GM08714 (cell line): ENCODE results near the gene DNMBP.

Experiments used
- H3K4me3 ChIP-seq: fragments of 200-500 bp; sonication (Bioruptor generic); 2 replicates; pipeline ENCODE4 v1.5.1; 2014; ENCODE audit warnings: mild to moderate bottlenecking, low read length, inconsistent platforms
- ZNF274 ChIP-seq: IDR thresholded peaks from 2 replicates; pipeline ENCODE4 v1.6.1; 2012; ENCODE audit warnings: mild to moderate bottlenecking, low read depth, low read length

The DNMBP gene

DNA sequence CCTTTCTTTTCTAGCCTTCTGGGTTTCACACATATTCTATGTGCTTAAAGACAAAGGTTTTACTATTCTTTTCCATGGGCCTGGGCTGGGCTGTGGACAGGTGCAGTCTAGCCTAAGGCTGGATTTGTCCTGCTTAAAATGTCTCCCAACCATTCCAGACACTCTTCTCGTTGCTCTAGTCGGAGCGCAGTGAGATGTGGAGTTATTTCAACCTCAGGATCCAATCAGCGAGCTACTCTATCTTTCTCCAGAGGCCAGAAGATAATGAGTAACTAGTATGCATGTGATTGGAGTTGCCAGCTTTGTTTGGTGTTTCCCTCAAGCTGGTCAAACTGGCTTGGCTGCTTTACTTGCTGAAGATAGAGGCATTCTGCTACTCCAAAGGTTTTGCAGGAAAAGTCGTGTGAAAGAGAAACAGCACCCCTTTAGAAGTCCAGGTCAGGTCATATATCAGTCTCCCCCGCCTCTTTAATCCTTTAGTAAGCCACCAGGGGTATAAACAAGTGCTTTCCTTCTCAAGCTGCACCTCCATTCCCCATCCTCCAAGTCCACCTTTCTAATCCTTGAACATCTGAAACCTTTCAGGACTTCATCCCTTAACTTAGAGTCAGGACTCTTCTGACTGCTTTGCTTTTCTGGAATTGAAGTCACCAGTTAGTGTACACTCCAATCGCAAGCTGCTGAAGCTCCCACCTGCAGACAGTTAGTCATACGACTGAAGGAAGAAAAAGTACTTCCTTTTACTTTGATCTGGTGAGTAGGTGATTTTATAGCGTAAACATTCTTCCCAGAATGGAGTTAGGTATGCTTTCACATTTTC, 78.8 kb downstream of the DNMBP start:
- no peak overlapping the region for H3K4me3 ChIP-seq
- no peak for TF ChIP-seq ZNF274

DNA sequence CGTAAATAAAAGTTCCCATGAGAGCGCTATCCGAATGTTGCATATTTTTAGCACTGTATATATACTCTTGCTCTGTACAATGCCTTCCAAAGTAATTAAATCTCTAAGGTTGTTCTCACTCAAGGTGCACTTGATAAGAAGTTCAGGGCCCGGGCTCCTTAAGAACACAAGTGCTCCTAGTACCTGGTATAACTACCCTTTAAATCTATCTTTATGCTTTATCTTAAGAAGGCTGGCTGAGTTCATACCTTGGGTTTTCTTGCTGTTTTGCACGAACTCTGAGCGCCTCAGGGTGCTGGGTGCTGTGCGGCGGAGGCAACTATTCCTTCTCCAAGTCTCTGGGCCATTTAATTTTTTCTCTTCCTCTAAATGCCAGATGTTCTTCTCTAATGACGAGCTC, 80.4 kb downstream of the DNMBP start:
- H3K4me3 ChIP-seq, result no peak overlapping the region
- TF ChIP-seq ZNF274, result no peak

DNA sequence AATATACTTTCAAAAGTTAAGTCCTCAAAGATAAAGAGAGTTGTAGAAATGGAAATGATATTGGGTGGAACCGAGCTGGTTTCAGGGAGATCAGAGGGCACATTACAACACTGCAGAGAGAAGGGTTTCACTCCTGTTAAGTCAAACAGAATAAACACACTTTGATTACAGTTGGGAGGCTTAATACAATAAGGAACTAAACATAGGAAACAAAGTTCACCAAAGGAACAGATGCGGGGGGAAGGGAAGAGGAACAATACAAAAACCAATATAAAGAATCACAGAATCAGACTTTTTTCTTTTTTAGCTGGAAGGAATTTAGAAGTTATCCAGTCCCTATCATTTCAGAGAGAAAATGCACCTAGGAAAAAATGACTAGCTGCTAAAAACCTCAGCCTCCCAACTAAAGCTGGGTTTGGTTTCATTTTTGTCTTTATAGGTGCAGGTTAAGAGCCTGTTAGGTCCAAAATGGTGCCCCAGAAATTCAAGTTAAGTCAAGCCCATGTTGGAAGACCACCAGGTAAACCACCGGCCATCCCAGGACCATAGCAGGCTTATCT, 81.9 kb downstream of the DNMBP start:
- H3K4me3 ChIP-seq, result no peak overlapping the region
- no peak for TF ChIP-seq ZNF274

DNA sequence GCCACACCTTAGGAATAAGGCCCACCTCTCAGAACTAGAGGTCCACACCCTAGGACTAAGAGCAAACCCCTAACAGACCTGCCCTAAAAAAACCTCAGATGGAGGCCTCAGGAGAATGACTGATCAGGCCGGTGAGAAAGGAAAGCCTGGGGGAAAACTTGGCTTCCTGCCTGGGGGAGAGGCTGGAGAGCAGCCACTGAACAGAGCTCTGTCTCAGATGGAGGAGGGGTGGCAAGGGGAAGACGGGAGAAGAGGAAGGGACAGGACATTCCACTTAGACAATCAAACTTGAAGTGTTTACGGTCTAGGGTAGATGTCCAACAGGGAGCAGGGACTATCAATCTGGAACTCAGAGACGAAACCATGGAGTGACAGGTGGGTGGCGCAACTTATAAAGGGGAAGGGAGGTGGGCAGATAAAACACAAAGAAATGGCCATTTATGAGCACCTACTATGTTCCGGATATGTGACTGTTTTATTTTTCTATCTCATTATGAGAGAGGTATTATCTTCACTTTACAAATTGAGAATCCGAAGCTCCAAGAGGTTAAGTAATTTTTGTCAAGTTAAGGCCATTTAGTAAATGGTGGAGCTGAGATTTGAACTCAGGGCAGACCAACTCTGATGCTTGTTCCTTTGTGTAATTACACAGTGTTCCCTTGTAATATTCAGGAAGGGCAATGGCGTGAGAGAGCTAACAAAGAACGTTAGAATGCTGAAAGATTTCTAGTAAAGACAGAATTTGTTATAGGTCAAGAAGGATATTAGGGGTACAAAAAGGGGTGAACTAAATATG, 82.6 kb downstream of the DNMBP start:
- H3K4me3 ChIP-seq, result no peak overlapping the region
- TF ChIP-seq ZNF274, result no peak

DNA sequence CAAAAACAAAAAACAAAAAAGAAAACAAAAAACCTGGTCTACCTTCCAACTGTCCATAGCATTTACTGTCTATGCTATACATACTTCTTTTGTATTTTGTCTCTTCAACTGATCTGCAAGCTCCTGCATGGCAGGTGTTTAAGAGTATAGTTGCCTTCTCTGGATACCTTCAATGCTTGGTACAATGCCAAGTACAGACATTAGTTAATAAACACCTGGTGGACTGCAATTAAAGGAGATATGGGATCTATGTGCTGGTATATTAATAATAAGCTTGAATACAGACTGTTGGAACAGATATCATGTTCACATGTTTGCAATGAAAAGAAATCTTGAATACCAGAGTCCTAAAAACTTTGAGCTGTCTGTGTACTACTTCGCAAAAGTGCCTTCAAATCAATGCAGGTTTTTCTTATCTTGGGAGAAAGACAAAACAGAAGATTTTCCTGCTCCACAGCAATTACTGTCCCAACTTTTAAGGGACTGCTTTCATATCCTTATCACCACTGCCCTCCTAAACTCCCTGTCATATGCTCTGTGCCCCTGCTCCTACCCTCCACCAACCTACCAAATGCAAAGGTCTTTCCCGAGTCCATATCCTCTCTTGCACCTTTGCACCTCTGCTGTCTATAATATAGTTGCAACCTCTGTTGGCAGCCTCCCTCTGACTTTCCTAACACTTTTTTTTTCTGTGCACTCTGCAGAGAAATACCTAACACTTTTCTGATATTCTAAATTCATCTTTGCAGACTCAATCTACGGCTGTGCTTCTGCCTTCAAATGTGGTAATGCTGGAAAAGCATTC, 85.1 kb downstream of the DNMBP start:
- TF ChIP-seq ZNF274, result no peak

DNA sequence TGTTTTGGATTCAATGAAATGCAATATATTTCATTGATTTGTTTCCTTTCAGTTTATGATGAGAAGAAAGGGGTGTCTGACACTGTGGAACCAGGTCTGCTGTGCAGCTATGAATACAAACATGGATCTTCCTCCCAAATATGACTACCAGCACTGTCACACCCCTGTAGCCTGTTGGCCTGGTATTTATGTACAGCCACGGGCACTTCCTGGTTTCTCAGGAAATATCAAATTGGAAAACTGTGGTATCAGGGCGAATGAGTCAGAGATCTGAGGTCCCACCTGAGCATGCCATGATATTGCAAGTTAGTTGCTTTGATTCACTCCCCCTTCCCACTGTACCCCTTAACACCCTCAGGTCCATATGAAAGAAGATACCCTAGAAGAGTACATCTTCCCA, 87.8 kb downstream of the DNMBP start:
- no peak overlapping the region for H3K4me3 ChIP-seq
- TF ChIP-seq ZNF274, result no peak

More for the DNA sequence above, 85.1 kb downstream of the DNMBP start:
- H3K4me3 ChIP-seq, result no peak overlapping the region

DNA sequence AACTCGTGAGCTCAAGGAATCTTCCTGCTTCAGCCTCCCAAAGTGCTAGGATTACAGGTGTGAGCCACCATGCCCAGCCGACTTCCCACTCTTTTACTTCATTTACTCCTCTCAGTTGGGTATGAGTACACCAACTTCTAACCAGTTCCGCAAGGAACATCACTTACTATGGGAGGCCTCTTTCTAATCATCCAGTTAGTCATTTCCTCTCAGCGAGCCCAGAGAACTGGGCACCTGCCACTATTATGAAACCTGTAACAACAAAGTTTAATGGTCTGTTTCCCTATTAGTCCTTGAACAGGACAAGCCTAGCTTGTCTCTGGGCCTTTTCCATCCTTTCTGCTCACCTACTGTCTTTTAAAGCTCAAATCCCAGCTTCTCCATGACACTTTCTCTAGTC, 88.8 kb downstream of the DNMBP start:
- H3K4me3 ChIP-seq, result no peak overlapping the region
- TF ChIP-seq ZNF274, result no peak

DNA sequence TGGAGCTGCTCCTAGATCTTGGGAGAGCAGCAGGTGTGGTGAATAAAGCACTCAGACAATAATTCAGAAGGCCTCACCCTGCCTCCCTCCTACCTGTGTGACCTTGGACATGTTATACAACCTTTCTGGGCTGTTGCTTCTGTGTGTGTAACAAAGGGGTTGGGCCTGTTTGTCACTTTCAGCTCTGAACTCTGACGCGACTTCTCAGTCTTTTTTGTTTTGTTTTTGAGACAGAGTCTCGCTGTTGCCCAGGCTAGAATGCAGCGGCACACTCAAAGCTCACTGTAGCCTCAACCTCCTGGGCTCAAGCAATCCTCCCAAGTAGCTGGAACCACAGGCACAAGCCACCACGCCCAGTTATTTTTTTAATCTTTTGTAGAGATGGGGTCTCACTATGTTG, 89.3 kb downstream of the DNMBP start:
- H3K4me3 ChIP-seq, result no peak overlapping the region
- no peak for TF ChIP-seq ZNF274

DNA sequence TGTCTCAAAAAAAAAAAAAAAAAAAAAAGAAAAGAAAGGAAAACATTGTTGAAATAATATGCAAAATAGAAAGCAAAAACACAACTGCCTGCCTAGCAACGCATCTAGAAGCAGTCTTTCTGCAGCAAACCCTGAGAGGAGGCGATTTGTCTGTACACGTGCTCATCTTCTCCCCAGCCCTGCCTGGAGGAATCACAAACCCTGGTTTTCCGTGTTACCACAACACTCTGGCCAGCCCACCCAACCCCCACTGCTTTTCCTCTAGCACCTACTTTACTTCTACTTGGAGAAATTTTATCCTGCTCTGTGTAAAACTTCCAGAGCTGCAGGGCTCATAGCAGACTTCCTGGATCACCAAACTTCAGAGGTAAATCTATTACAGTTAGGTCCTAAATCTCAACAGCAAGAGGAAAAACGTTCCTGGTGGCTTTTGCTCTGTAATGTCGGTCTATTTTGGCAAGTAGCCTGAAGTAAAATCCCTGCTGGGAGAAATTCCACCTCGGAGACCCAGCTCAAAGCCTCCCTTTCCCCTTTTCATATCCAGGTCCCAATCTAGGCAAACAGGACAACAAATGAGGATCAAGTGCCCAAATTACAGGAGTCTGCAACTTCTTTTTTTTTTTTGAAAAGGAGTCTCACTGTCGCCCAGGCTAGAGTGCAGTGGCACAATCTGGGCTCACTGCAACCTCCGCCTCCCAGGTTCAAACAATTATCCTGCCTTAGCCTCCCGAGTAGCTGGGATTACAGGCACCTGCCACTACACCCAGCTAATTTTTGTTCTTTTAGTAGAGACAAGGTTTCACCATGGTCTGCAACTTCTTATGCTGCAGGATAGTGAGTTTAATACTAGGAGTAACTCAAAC, 91.6 kb downstream of the DNMBP start:
- H3K4me3 ChIP-seq, result no peak overlapping the region

DNA sequence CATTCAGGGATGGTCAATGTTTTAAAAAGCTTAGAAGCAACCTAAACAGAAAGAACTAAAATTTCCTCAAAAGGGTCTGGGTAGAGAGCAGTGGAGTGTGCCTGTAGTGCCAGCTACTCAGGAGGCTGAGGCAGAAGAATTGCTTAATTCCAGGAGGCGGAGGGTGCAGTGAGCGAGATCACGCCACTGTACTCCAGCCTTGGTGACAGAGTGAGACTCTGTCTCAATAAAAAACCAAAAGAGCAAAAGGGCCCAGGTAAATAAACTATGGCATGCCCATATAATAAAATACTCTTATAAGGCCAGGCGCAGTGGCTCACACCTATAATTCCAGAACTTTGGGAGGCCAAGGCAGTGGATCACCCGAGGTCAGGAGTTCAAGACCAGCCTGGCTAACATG, 93.0 kb downstream of the DNMBP start:
- H3K4me3 ChIP-seq, result no peak overlapping the region

More for the DNA sequence above, 91.6 kb downstream of the DNMBP start:
- no peak for TF ChIP-seq ZNF274

DNA sequence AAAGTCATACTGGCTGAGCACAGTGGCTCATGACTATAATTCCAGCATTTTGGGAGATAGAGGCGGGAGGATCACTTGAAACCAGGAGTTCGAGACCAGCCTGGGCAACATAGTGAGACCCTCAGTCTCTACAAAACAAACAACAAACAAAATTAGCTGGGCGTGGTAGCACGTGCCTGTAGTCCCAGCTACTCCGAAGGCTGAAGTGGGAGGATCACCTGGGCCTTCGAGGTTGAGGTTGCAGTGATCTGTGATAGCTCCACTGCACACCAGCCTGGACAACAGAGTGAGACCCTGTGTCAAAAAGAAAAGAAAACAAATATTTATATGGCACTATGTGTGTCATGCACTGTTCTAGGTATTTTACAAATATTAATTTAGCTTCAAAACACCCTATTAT, 94.3 kb downstream of the DNMBP start:
- TF ChIP-seq ZNF274, result no peak
- no peak overlapping the region for H3K4me3 ChIP-seq

More for the DNA sequence above, 93.0 kb downstream of the DNMBP start:
- TF ChIP-seq ZNF274, result no peak

DNA sequence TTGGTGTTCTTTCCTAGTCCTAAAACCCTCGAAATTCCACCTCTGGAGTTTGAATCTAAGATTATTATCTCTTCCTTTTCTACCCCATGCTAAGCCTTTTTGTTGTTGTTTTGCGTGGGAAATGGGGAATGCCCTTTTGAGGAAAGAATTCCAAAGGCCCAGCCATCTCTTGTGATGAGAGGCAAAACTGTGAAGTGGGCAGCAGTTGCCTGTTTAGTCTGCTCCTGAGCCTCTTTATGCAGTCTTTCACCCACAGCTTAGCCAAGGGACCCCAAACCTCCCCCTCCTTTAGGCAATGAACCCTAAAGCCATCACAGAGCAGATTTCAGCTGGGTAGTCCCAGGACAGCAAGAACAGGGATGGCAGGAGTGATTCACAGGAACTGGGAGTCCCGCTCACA, 95.5 kb downstream of the DNMBP start:
- no peak for TF ChIP-seq ZNF274
- no peak overlapping the region for H3K4me3 ChIP-seq

DNA sequence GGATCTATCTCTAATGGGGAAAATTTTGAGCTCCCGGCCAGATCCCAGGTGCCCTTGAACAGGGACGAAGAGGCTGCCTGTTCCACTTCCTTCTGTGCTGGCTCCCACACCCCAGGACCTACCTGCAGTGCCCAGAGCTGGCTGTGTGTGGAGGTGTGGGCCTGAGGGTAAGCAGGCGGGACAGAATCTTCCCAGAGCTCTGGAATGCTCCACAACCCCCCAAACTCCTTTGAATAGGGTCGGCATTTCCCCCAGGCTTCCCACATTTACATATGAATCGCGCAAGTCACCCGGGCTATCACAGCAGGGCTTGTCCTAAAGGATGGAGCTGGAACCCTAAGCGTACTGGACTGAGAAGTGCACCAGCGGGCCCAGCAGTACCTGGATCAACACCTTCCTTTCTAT, 95.9 kb downstream of the DNMBP start:
- H3K4me3 ChIP-seq, result no peak overlapping the region
- no peak for TF ChIP-seq ZNF274
